GM20431 (cell line): ENCODE results near the gene MRPL46.
"Not testable (repeated sequence)": the region's sequence is repeated elsewhere in the genome, so short reads cannot be mapped to it uniquely, and the experiment has no call there.

ENCODE experiments used
- in situ Hi-C: fragments of 300-500 bp; cut with MseI, MboI; formaldehyde crosslinking; loops from one replicate; pipeline ENCODE4 v1.15.0; 2020; ENCODE audit warnings: low sequenced_read_pairs; ENCODE audit not compliant: unreplicated experiment

Gene MRPL46

DNA sequence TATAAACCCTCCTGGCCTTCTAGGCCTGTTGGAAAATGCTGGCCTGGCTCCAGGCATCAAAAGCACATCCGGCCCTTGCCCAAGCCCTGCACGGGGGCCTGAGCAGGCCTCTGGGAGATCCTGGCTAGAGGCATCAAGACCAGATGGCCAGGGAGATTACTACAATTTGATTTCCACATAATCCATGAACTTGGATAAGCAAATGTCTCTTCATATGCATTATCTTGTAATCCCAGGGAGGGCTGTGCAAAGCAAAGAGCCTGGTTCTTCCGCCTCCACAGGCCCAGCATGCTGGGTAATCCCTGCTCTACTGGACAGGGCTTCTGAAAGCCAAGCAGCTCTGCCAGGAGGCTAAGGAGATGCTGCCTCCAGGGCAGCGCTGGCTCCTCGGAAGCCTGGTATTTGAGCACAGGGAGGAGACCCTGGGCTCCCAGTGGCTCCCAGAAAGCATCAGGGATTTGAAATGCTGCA is 18.2 kb downstream of the MRPL46 start:
- in situ Hi-C loops = no loop called here

DNA sequence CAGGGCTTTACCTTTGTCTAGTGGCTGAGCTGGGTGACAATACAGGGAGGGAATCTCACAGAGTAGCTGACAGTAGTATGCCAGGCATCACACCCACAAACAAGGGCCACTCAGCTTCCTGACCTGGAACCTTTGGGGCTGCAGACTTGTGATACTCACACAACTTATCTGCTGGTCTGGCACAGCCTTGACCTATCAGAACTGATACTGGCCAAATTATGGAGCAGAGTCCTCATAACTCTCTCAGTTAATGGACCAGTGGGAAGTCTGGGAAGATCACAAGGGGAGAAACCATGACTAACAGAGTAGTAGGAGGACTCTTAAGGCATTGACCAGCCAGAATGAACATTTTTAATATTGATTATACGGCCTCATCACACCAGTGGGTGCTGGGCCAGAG is 19.4 kb downstream of the MRPL46 start:
- in situ Hi-C loops = no loop called here

DNA sequence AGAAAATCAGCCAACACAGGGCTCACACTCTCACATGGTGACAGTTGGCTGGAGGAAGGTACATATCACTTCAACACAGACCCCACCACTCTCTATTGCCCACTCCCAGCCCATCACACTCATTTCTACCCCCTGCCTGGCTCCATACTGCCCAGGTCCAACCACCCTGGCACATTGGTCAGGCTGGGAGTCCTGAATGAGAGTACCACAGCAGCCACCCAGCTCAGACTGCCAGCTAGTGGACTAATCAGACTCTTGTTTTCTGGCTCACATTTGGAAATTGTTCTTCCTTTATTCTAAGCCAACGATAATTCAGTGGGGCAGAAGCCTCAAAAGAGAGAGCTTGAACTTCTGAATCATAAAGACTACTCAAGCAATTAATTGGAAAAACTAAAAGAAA is 20.0 kb downstream of the MRPL46 start:
- in situ Hi-C loops = no loop called here

DNA sequence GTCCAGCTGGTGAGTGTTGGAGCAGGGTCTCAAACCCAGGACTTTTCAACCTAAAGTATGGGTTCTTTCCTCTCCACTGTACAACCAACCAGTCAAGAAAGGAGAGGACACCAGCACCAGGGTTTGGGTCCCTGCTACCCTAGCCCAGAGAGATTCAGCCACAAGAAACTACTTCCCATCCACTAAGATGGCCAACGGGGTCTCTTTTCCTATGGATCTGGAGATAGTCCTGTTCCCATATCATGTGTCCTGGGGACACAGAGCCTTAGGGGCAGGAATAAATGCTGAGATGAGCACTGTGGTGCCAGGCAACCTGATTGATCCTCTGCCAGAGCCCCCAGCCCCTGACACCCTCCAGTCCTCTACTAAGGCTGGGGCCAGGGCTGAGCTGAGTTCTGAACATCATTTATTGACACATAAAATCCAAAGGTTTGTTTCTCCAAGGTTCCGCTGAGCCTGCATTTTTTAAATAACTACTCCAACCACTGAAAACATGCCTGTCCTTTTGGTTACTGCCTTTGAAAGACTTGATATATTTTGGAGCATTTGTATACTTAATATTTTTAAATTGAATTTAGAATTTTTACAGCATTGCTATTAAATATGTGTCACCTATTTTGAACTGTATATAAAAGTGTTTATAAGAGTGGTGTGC is 26.0 kb downstream of the MRPL46 start:
- in situ Hi-C loops = no loop called here

DNA sequence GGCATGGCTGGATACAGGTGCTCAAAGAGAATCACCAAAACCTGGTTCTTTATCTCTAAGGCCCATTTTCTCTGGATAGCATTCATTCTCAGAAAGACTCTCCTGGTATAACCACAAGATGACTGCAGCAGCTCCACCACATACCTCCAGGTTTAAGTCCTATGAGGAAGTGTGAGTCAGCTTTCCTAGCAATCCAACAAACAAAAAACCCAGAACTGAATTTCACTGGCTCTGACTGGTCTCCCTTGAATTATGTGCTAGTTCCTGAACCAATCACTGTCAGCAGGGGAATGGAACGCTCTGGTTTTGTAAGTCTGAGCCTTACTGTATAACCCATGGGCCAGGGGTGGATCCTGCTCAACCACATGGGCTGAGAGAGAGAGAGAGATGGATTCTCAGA is 27.2 kb downstream of the MRPL46 start:
- in situ Hi-C loops = no loop called here

DNA sequence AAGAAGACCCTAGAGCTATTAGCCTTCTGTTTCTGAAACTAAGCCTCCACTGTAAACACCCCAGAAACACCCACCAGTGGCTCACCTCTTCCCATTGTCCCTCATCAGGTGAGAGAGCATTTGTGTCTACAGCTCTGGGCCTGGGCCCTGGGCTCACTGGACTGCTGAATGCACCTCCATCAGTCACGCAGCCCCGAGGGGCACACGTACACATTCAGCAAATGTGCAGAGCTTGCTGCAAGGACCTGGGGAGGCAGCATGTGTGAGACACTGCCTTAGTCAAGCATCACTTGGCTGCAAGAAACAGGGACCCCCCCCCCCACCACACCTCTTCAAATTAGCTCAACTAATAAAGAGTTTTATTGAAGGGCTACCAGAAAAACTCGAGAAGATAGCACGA is 29.0 kb downstream of the MRPL46 start:
- in situ Hi-C loops = no loop called here

DNA sequence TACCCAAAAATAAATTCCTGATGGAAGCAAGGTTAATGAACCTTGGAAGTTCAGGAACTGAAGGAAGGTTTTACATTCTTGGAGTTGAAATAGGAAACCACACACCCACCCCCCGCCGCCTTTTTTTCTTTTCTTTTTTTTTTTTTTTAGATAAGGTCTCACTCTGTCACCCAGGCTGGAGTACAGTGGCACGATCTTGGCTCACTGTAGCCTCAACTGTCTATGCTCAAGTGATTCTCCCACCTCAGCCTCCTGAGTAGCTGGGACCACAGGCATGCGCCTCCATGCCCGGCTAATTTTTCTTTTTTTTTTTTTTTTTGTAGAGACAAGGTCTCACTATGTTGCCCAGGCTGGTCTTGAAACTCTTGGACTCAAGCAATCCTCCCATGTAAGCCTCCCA is 33.1 kb downstream of the MRPL46 start:
- in situ Hi-C loops = not testable (repeated sequence)

DNA sequence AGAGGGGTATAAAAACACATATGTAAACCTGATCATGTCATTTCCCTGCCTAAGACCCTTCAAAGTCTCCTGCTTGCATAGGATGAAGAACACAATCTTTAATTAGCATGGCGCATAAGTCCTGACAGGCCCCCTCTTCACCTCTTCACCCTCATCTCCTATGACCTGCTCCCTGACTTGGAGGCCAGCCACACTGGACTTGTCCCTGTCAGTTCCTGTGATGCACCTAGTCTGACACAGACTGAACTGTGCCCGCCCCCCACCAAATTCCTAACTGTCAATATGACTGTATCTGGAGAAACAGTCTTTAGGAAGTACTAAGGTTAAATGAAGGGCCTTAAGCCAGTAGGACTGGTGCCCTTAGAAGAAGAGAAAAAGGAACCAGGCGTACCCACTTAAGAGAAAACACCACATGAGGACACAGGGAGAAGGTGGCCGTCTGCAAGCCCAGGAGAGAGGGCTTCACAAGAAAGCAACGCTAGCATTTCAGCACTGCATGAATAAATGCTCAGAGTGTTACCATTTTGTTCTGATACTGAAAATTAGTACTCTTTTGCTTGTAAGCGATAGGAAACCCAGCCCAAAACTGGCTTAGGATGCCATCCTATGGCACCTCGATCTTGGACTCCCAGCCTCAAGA is 34.0 kb downstream of the MRPL46 start:
- in situ Hi-C loops = no loop called here

DNA sequence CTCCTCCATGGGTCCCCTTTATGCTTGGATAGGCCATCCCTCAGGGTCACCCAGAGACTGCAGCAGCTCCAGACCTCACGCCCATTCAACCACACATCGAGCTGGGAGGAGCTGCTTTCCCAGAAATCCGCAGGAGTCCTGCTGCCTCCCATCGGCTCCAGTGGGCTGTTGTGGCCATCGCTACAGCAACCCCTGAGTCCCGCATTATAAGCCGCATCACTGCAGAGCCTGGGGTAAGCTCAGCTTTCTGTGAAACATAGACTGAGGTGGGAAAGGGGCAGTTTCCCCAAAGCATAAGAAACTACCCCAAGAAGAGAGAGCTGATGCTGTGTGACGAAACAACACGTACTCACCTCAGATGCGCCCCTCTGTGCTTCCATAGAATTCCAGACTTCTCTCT is 35.7 kb downstream of the MRPL46 start:
- in situ Hi-C loops = no loop called here

DNA sequence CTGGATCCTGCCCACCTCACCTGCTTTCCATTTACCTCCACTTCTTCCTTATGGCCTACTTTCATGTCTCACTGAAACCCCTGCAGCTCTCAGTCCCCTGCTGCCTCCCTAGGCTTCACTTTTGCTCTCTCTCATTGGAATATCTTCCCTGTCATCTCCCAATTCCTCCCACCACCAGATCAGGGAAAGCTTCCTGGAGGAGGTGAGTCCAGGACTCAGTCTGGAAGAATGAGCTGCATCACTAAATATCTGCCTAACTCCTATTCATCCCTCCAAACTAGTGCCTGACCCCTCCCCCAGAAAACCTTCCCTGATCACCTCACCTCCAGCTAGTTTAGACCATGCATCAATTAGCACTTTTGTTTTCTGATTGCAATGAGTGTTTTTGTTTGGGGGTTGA is 37.1 kb downstream of the MRPL46 start:
- in situ Hi-C loops = no loop called here

DNA sequence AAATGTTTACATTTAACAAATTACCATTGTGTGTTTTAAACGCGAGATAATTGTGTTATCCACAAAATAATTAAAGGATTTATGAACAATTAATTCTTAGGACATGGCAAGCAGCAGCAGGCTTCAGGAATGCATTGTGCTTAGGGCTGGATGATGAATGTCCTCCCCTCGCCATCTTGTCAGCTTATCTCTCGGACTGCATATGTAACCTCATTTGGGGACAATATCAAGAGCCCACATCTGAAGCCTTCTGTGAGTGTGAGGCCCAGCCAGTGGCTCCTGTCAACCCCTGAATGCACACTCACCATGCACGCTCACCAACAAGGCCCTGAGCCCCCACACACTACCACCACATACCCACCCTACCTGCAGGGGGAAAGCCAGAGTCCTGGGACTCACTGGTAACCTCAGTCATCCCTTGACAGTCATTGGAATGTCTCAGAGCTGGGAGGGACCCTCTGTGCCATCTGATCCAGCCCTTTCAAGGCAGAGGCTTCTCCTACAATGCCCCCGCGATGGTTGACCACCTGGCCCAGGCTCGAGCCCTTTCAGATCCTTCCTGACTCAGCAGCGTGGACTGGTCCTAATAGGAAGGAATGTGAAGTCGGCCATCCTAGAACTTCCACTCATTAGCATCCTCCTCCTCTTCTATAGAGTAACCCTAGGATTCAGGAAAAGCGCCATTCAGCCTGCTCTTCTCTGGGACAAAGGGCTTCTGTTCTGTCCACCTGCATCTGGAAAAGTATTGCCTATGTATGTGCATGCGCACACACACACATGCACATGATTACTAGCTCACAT is 38.2 kb downstream of the MRPL46 start:
- in situ Hi-C loops = no loop called here

DNA sequence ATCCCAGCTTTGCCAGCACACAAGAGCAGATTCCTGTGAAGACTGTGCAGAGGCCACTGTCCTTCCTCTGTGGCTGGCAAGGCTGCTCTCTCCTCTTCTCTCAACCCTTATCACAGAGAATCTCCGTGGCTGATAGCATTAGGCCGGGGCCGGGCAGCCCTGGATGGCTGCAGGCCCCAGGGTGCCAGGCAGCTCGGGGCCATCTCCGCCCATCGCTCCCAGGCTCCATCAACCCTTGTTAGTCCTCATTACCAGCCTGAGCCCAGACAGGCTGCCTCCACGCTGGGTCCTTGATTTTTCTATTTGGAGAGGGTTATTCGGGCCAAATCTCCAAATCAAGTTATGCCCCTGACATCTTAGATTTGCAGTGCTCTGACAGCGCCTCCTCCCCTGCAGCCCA is 39.1 kb downstream of the MRPL46 start:
- in situ Hi-C loops = no loop called here

DNA sequence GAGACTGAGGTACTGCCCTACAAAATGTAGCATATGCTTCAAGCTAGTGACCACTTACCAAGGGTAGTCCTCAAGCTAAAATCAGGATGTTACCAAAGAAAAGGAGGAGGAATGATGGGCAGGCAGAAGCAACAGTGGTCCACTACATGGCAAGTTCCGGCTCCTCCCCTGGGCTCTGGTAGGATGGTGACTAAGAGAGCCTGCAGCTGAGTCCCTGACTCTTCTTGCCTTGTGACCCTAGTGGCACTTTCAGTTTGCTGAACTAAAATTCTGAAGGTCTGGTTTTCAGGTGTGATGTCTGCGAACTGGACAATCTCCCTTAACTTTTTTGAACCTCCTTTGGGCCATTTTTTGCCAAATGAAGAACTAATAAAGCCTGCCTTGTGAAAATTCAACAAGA is 40.9 kb downstream of the MRPL46 start:
- in situ Hi-C loops = no loop called here

DNA sequence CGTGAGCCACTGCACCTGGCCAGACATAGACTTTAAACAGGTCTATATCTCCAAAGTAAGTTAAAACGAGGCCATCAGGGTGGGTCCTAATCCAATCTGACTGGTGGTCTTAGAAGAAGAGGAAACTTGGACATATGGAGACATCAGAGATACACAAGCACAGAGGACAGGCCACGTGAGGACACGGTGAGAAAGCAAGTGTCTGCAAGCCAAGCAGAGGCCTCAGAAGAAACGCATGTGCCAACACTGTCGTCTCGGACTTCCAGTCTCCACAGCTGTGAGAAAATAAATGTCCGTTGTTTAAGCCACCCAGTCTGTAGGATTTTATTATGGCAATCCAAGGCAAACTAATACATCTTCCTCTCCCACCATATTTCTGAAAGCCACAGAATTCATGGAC is 43.9 kb downstream of the MRPL46 start:
- in situ Hi-C loops = no loop called here

DNA sequence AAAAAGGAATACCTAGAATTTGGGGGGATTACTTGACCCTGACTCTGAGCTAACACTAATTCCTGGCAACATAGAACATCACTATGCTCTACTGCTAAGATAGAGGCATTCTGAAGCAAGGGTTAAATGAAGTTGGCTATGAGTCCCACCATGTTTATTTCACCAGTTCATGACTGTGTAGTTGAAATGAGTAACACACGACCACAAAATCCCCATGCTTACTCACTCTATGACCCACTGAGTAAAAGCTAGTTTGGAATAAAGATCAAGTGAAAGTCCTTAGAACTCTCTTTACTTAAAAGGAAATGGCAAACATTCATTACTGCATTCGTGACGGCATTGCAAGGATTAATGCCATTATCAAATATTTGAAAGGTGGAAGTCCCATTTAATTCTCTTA is 47.4 kb downstream of the MRPL46 start:
- in situ Hi-C loops = no loop called here
